Lower leg skin (tissue), 4 donors: ENCODE results near the gene ASS1. TPM values are rescaled to one million over a fixed set of nuclear protein-coding genes. Genes with fewer than 3 reads are reported as not detected.

Source experiments
- DNase-seq, 2 donors: peaks; one replicate each; pipeline ENCODE4 v3.0.0-alpha.2; 2019; ENCODE audit warnings: low spot score in 2 of 2
- H3K4me3 ChIP-seq: fragments of 200-600 bp; sonication (generic); 2 replicates; pipeline ENCODE4 v1.5.1; 2017; ENCODE audit warnings: mild to moderate bottlenecking, low read depth; ENCODE audit not compliant: poor library complexity, severe bottlenecking
- POLR2A ChIP-seq, 2 donors: fragments of 450-650 bp; IDR thresholded peaks; one replicate each; pipeline ENCODE4 v1.6.1; 2016 to 2017; ENCODE audit warnings: antibody characterized with exemption in 2 of 2, mild to moderate bottlenecking in 1 of 2, moderate library complexity in 1 of 2
- WGBS, 2 donors: methylation state at CpG; one replicate each; pipeline ENCODE4 v1.1.5; 2018; 5-methylcytosine and 5-hydroxymethylcytosine counted together
- intact Hi-C: fragments of 100-400 bp; cut with DNase I; formaldehyde crosslinking; loops from one replicate; pipeline ENCODE4 v1.15.0; 2023; ENCODE audit warnings: low total_unique reads
- total RNA-seq, 4 donors: library from RNA; depleted of rRNA; stranded (reverse); fragments of >200 nt; gene quantifications; one replicate each; pipeline ENCODE4 v1.1.0, GENCODE V29; 2016
- TF ChIP-seq, protein P1 (sequence below), 3 donors: fragments of 450-650 bp; IDR thresholded peaks; one replicate each; pipeline ENCODE4 v1.5.1; 2016; ENCODE audit warnings: antibody characterized with exemption in 3 of 3, mild to moderate bottlenecking in 3 of 3, moderate library complexity in 2 of 3

The ASS1 gene
- total RNA-seq, 4 donors from 2014 or later: 98.7 to 104 (median 103) TPM

DNA sequence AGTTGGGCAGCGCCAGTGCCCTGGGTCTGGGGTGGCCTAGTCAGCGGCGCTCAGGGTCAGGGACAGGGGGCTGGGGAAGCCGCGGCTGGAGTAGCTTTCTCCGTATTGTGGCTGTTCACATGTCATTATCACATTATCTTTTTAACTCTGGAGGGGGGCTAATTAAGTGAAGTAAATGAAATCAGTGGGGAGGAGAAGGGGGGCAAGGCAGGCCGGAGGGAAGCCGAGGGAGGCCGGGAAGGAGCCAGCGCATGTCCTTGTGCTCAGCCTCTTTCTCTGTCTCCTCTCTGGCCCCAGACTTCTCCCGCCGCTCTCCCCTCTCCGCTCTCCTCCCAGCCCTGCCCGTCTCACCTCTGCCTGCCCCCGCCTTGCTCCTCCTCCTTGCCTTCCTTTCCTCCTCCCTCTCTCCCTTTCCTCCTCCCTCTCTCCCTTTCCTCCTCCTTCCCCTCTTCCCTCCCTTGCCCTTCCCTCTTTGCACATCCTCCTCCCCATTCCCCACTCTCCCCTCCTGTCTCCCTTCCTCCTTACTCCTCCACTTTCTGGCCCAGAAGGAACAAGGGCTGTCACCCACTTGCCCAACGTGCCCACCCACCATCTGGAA lies 38.7 kb downstream of the ASS1 start:
- TF ChIP-seq, protein P1, sequence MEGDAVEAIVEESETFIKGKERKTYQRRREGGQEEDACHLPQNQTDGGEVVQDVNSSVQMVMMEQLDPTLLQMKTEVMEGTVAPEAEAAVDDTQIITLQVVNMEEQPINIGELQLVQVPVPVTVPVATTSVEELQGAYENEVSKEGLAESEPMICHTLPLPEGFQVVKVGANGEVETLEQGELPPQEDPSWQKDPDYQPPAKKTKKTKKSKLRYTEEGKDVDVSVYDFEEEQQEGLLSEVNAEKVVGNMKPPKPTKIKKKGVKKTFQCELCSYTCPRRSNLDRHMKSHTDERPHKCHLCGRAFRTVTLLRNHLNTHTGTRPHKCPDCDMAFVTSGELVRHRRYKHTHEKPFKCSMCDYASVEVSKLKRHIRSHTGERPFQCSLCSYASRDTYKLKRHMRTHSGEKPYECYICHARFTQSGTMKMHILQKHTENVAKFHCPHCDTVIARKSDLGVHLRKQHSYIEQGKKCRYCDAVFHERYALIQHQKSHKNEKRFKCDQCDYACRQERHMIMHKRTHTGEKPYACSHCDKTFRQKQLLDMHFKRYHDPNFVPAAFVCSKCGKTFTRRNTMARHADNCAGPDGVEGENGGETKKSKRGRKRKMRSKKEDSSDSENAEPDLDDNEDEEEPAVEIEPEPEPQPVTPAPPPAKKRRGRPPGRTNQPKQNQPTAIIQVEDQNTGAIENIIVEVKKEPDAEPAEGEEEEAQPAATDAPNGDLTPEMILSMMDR (IDR thresholded peaks at IDR 0.05): no peak
- TF ChIP-seq POLR2A (IDR thresholded peaks at IDR 0.05): no peak
- 69 to 76% methylated on average over 16 of the region's 16 CpGs for WGBS, 2 donors
- H3K4me3 ChIP-seq: no peak overlapping the region
- DNase-seq: no peak
- intact Hi-C loops: no loop called here

DNA sequence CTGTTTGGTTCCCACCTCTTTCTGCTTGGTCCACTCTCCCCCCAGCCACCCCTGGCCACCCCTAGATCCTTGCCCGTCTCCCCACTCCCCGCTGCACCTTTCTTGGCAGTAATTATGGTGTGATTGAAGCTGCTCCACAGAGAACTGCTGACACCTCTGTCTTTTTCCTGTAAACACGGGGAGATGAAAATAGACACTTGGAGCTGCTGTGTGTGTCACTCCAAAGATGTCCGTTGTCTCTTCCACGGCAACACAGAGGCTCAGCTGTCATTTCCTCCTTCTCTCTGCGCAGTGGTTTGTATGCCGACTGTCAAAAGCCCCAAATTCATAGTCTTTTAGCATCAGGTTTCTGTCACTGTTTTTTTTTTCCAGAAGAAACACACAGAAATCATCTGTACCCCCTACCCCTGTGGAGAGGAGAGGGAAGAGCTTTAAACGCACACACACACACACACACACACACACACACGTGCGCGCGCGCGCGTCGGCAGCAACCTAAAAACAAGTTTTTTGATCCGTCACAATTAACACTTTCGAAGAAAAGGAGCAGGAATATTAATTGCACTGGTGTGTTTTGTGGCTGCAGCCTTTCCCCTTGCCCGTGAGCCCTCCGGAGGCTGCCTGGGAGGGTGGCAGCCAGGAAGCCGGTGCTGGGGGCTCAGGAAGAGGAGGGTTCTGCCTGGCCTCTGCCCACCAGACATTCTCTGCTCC lies 39.8 kb downstream of the ASS1 start:
- no peak overlapping the region for H3K4me3 ChIP-seq
- 86 to 87% methylated on average over 21 of the region's 21 CpGs for WGBS, 2 donors
- intact Hi-C loops: no loop called here
- TF ChIP-seq, protein P1 (IDR thresholded peaks at IDR 0.05): no peak
- TF ChIP-seq POLR2A (IDR thresholded peaks at IDR 0.05): no peak
- no peak for DNase-seq

DNA sequence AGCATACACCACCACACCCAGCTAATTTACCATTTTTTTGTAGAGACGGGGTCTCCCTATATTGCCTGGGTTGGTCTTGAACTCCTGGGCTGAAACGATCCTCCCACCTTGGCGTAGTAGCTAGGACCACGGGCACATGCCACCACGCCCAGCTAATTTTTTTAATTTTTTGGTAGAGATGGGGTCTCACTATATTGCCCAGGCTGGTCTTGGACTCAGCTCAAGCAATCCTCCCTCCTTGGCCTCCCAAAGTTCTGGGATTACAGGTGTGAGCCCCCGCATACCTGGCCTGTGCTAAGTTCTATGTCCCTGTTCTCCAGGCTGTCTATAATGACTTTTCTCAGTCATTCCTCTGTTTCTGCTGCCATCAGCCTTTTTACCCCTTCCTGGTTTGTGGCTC lies 41.3 kb downstream of the ASS1 start:
- TF ChIP-seq, protein P1 (IDR thresholded peaks at IDR 0.05): no peak
- TF ChIP-seq POLR2A (IDR thresholded peaks at IDR 0.05): no peak
- no peak for DNase-seq
- H3K4me3 ChIP-seq: no peak overlapping the region
- WGBS, 2 donors: 92 to 95% methylated on average over 6 of the region's 6 CpGs
- intact Hi-C loops: no loop called here

DNA sequence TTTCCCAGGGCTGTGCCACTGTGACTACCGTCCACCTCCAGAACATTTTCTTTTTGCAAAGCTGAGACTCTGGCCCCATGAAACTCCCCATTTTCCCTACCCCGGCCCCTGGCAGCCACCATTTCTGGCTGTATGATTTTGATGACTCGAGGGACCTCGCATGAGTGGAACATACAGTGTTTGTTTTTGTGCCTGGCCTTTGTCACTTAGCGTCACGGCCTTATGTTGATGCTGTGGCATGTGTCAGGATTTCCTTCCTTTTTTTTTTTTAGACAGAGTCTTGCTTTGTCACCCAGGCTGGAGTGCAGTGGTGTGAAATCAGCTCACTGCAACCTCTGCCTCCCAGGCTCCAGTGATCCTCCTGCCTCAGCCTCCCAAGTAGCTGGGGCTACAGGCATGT lies 42.7 kb downstream of the ASS1 start:
- intact Hi-C loops: no loop called here
- TF ChIP-seq POLR2A (IDR thresholded peaks at IDR 0.05): no peak
- TF ChIP-seq, protein P1 (IDR thresholded peaks at IDR 0.05): no peak
- H3K4me3 ChIP-seq: no peak overlapping the region
- 78 to 79% methylated on average over 6 of the region's 6 CpGs for WGBS, 2 donors
- no peak for DNase-seq

DNA sequence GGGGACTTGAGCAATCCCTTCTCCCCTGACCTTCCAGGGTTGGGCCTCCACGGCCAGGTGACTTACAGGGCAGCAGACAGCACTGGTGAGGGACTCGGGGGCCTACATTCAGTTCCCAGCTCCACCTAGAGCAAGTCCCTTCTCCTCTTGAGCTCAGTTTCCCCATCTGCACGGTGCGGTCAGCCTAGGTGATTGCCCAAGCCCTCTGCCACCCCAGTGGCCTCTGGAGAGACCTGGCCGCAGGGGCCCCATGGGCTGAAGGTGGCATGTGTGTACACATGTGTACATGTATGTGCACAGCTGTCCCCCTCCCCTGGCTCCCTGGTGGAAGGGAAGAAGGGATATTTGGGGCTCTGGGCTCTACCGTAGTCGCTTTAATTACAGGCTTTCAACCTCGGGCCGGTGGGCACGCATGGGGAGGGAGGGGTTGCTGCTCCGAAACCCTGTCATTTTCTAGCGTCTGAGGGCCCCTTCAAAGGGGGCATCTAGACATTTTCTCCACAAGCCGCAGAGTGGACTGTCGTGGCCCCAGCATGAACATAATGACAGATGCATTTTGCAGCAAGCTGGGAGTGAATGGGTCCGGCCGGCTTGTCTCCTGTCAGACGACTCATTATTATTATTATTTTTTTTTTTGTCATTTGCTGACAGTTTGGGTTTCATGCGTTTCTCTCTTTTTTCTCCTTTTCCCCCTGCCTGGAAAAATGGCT lies 44.0 kb downstream of the ASS1 start:
- no peak overlapping the region for H3K4me3 ChIP-seq
- intact Hi-C loops: no loop called here
- DNase-seq: no peak
- no peak for TF ChIP-seq POLR2A (IDR thresholded peaks at IDR 0.05)
- TF ChIP-seq, protein P1 (IDR thresholded peaks at IDR 0.05): no peak
- 86 to 89% methylated on average over 18 of the region's 18 CpGs for WGBS, 2 donors
